GM12878 (cell line): ENCODE results near the gene TOR1AIP1. TPM values are rescaled to one million over a fixed set of nuclear protein-coding genes. Genes with fewer than 3 reads are reported as not detected.

Source experiments
- ATAC-seq: fragments of 200-7000 bp; cut with Tn5 transposase; 3 replicates; pipeline ENCODE4 v1.9.1; 2020; ENCODE audit warnings: mild to moderate bottlenecking, moderate library complexity
- BruUV-seq: library from RNA; stranded (reverse); fragments of 400-500 nt; replicated peaks from 2 replicates; lab custom pipeline; 2021; lab: Mats Ljungman, UMichigan
- CTCF ChIA-PET: fragments of 300-600 bp; sonication (Branson Sonifier 250); formaldehyde crosslinking; extraction: SDS; loops from one replicate; lab custom pipeline; 2021; ENCODE audit warnings: inconsistent platforms; lab: Yijun Ruan, JAX
- POLR2A ChIA-PET: fragments of 350-600 bp; formaldehyde crosslinking; extraction: SDS; loops from one replicate; lab custom pipeline; 2021; ENCODE audit warnings: inconsistent platforms; lab: Charles Lee
- RAD21 ChIA-PET: fragments of 300-600 bp; sonication (Branson Sonifier 250); formaldehyde crosslinking; loops from one replicate; lab custom pipeline; 2023; ENCODE audit warnings: antibody characterized with exemption; ENCODE audit not compliant: unreplicated experiment; lab: Charles Lee
- SMC1A ChIA-PET: fragments of 300-600 bp; sonication (Branson Sonifier 250); formaldehyde crosslinking; loops from one replicate; lab custom pipeline; 2023; ENCODE audit not compliant: unreplicated experiment, uncharacterized antibody; lab: Charles Lee
- DNase-seq: peaks from one replicate; pipeline ENCODE4 v3.0.0-alpha.2; 2011; ENCODE audit warnings: low read depth, low spot score
- FAIRE-seq: peaks from 3 replicates; lab custom pipeline; 2011; peaks lifted over from hg19 to GRCh38; lab: Jason Lieb, UNC
- H2AFZ ChIP-seq: 2 replicates; pipeline ENCODE4 v1.6.0; 2011; ENCODE audit warnings: low read depth, low read length, control low read depth; ENCODE audit not compliant: control insufficient read depth
- H3K27ac ChIP-seq: 2 replicates; pipeline ENCODE4 v1.5.1; 2011; ENCODE audit warnings: control low read depth; ENCODE audit not compliant: control insufficient read depth, insufficient read depth
- H3K27me3 ChIP-seq, 2 experiments: replicated peaks in 1 of 2; 2 replicates each; pipeline versions ENCODE4 v1.6.0 to v1.6.1; 2011; ENCODE audit warnings: low read length in 1 of 2; ENCODE audit not compliant: control insufficient read depth in 2 of 2, insufficient read depth in 2 of 2
- H3K36me3 ChIP-seq, 2 experiments: 2 replicates each; pipeline ENCODE4 v1.5.1; 2011; ENCODE audit warnings: low read length in 1 of 2; ENCODE audit not compliant: control insufficient read depth in 2 of 2, insufficient read depth in 2 of 2
- H3K4me1 ChIP-seq: 2 replicates; pipeline ENCODE4 v1.6.1; 2011; ENCODE audit warnings: mild to moderate bottlenecking, low read length, moderate library complexity, mixed read lengths; ENCODE audit not compliant: control insufficient read depth, insufficient read depth
- H3K4me2 ChIP-seq: 2 replicates; pipeline ENCODE4 v1.6.0; 2011; ENCODE audit warnings: control low read depth; ENCODE audit not compliant: control insufficient read depth, insufficient read depth
- H3K4me3 ChIP-seq: fragments of 200-600 bp; sonication (generic); 2 replicates; pipeline ENCODE4 v1.5.1; 2016
- H3K79me2 ChIP-seq: 2 replicates; pipeline ENCODE4 v1.6.0; 2011; ENCODE audit warnings: low read length; ENCODE audit not compliant: control insufficient read depth, insufficient read depth
- H3K9ac ChIP-seq: 2 replicates; pipeline ENCODE4 v1.8.0; 2011; ENCODE audit warnings: low read length, control low read depth, mixed read lengths; ENCODE audit not compliant: control insufficient read depth, insufficient read depth
- H3K9me3 ChIP-seq: replicated peaks from 3 replicates; pipeline ENCODE4 v1.5.1; 2011; ENCODE audit warnings: mild to moderate bottlenecking, low read length; ENCODE audit not compliant: control insufficient read depth, insufficient read depth
- H4K20me1 ChIP-seq: 2 replicates; pipeline ENCODE4 v1.6.0; 2011; ENCODE audit not compliant: control insufficient read depth, insufficient read depth
- BACH1 ChIP-seq: fragments of 450-650 bp; IDR thresholded peaks from 2 replicates; pipeline ENCODE4 v1.6.1; 2017; ENCODE audit warnings: mild to moderate bottlenecking, borderline replicate concordance
- BHLHE40 ChIP-seq, 2 experiments: fragments of 450-650 bp in 1 of 2; IDR thresholded peaks; 2 replicates each; pipeline ENCODE4 v1.6.1; 2011 to 2017; ENCODE audit warnings: low read depth in 2 of 2, borderline replicate concordance in 1 of 2, improper control_type of control experiment in 1 of 2, low read length in 1 of 2, mild to moderate bottlenecking in 1 of 2
- FOS ChIP-seq: IDR thresholded peaks from 3 replicates; pipeline ENCODE4 v1.6.1; 2011; ENCODE audit warnings: borderline replicate concordance; ENCODE audit not compliant: insufficient read length; ENCODE audit errors: extremely low read depth
- IRF5 ChIP-seq: fragments of 450-650 bp; IDR thresholded peaks from 2 replicates; pipeline ENCODE4 v1.6.1; 2017; ENCODE audit warnings: borderline replicate concordance
- MYC ChIP-seq: IDR thresholded peaks from 2 replicates; pipeline ENCODE4 v1.6.1; 2011; ENCODE audit warnings: mild to moderate bottlenecking, low read length, moderate library complexity, inconsistent platforms; ENCODE audit not compliant: insufficient read depth, insufficient replicate concordance, insufficient read length, severe bottlenecking
- NR2C1 ChIP-seq: fragments of 450-650 bp; IDR thresholded peaks from 2 replicates; pipeline ENCODE4 v1.6.1; 2017; ENCODE audit warnings: antibody characterized with exemption, mild to moderate bottlenecking, moderate library complexity
- YBX1 ChIP-seq: fragments of 450-650 bp; IDR thresholded peaks from 2 replicates; pipeline ENCODE4 v1.6.1; 2016; ENCODE audit warnings: antibody characterized with exemption
- ZNF207 ChIP-seq: fragments of 450-650 bp; IDR thresholded peaks from 2 replicates; pipeline ENCODE4 v1.6.1; 2014; ENCODE audit warnings: antibody characterized with exemption, mild to moderate bottlenecking, borderline replicate concordance
- WGBS: methylation state at CpG from one replicate; pipeline ENCODE4 v1.1.6; 2016; ENCODE audit warnings: low lambda C conversion rate; ENCODE audit not compliant: insufficient replicate concordance, insufficient coverage; ENCODE audit errors: missing lambda C conversion rate; 5-methylcytosine and 5-hydroxymethylcytosine counted together
- in situ Hi-C: fragments of 300-500 bp; cut with MboI; formaldehyde crosslinking; loops from 9 replicates; pipeline ENCODE4 v1.14.3; 2018; ENCODE audit warnings: mixed read lengths
- intact Hi-C: fragments of 100-400 bp; cut with micrococcal nuclease; formaldehyde crosslinking; loops from one replicate; pipeline ENCODE4 v1.14.2; 2022; ENCODE audit not compliant: unreplicated experiment
- polyA plus RNA-seq, 11 experiments: library from polyadenylated mRNA; depleted of rRNA in 4 of 11; unstranded in 6 of 11; stranded (reverse) in 5 of 11; fragments of >200 nt; fragmentation: Nextera tagmentation in 4 of 11; fragmentation: Illumina TruSeq in 1 of 11; extraction: Ambion mirVana in 4 of 11; extraction: Trizol in 1 of 11; gene quantifications; 1 replicate in 1 of 11; 2 replicates in 10 of 11; pipeline versions ENCODE4 v1.2.1 to v1.2.3, GENCODE V29; 2011 to 2016; ENCODE audit warnings: inconsistent platforms in 2 of 11, missing spikeins in 2 of 11, low read depth in 1 of 11
- total RNA-seq, 4 experiments: library from RNA; depleted of rRNA in 3 of 4; stranded (reverse); fragments of >200 nt in 3 of 4; fragmentation: Illumina TruSeq in 1 of 4; extraction: Trizol in 1 of 4; gene quantifications; 2 replicates each; pipeline versions ENCODE4 v1.2.1 to v1.2.3, GENCODE V29; 2013 to 2021

The TOR1AIP1 gene
- total and polyA plus RNA-seq, 10 of the 15 experiments (the other 5 are each of a cell fraction or from before 2014, with no cell fraction given): 14.8 to 36.0 (median 25.8) TPM

DNA sequence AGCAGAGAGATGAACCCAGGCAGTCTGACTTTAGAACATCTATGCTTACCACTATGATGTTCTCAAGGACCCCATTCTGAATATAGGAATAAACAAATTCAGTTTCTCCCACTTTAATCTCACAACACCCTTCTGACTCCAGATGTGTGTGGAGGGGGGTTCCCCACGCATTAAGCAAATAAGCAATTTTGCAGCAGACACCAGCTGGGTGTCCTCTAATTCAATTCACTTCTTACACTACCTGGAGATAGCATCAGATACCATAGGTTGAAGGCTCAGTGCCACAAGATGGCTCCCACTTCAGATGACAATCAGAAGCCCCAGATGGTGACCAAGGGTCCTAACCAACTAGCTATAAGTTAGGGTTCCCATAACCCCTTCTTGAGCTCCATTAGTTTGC is 42.2 kb downstream of the TOR1AIP1 start:
- no peak overlapping the region for H2AFZ ChIP-seq
- DNase-seq (no peak), ATAC-seq (peak; percentile 23; the same call in 1 of the 3 replicates), FAIRE-seq (no peak)
- no peaks in the 10 kb centered on the region for H3K9me3 ChIP-seq
- H3K27me3 ChIP-seq: no peaks in the 10 kb centered on the region
- TF ChIP-seq BACH1 (no peak), NR2C1 (no peak), ZNF207 (no peak), BHLHE40 (IDR thresholded peaks at IDR 0.05; ENCODE audit: borderline replicate concordance in 1 of 2, low read depth in 2 of 2, low read length in 1 of 2) (no peak), IRF5 (no peak), YBX1 (no peak), FOS (no peak), MYC (no peak)
- no peaks in the 10 kb centered on the region for H3K79me2 ChIP-seq
- POLR2A ChIA-PET: interaction anchor here (1.2 kb wide), 1 partner anchor 13 kb away, joined by 3 read pairs; no protein-coding TSS in a partner anchor
- no TSS peak for BruUV-seq
- in situ Hi-C loops: no loop called here
- H3K4me2 ChIP-seq: no peak overlapping the region
- intact Hi-C loops: no loop called here
- SMC1A ChIA-PET: interaction anchor here (0.8 to 2.2 kb wide), 6 partner anchors 9 to 60 kb away, joined by 3 to 15 read pairs (median 4); no protein-coding TSS in a partner anchor
- no peaks in the 10 kb centered on the region for H4K20me1 ChIP-seq
- no peak overlapping the region for H3K4me3 ChIP-seq
- CTCF ChIA-PET: interaction anchor here (0.9 to 1.0 kb wide), 3 partner anchors 12 to 244 kb away, joined by 3 read pairs; no protein-coding TSS in a partner anchor
- H3K36me3 ChIP-seq: peaks cover 0 to 11% of the 10 kb centered on the region in 2 experiments; a peak in 2 of 4 replicates
- RAD21 ChIA-PET: interaction anchor here (1.8 kb wide), 1 partner anchor 56 kb away, joined by 5 read pairs; no protein-coding TSS in a partner anchor
- H3K9ac ChIP-seq: no peak overlapping the region
- H3K27ac ChIP-seq: no peak overlapping the region
- 100% methylated on average over 1 of the region's 1 CpG for WGBS
- no peaks in the 10 kb centered on the region for H3K4me1 ChIP-seq
